GM23338 (cell line): ENCODE results near the gene DIP2C. TPM values are rescaled to one million over a fixed set of nuclear protein-coding genes. Genes with fewer than 3 reads are reported as not detected.

Experiments
- ATAC-seq: fragments of 200-7000 bp; cut with Tn5 transposase; 3 replicates; pipeline ENCODE4 v1.9.1; 2020
- DNase-seq: peaks from one replicate; pipeline ENCODE4 v3.0.0-alpha.2; 2015; ENCODE audit warnings: low spot score
- H2AFZ ChIP-seq: fragments of 200-600 bp; sonication (generic); 2 replicates; pipeline ENCODE4 v1.8.0; 2016; ENCODE audit warnings: antibody characterized with exemption, mild to moderate bottlenecking, moderate library complexity
- H3F3A ChIP-seq: fragments of 200-600 bp; sonication (generic); replicated peaks from 2 replicates; pipeline ENCODE4 v1.8.0; 2017; ENCODE audit warnings: antibody characterized with exemption, mixed run types, low read depth
- H3K27ac ChIP-seq: fragments of 200-600 bp; sonication (generic); 2 replicates; pipeline ENCODE4 v1.6.1; 2016; ENCODE audit warnings: low read depth
- H3K27me3 ChIP-seq: fragments of 200-600 bp; sonication (generic); 2 replicates; pipeline ENCODE4 v1.8.0; 2016; ENCODE audit warnings: mild to moderate bottlenecking, mixed run types, moderate library complexity; ENCODE audit not compliant: insufficient read depth
- H3K36me3 ChIP-seq: fragments of 200-600 bp; sonication (generic); 2 replicates; pipeline ENCODE4 v1.8.0; 2016; ENCODE audit warnings: mild to moderate bottlenecking; ENCODE audit not compliant: insufficient read depth
- H3K4me1 ChIP-seq: fragments of 200-600 bp; sonication (generic); 2 replicates; pipeline ENCODE4 v1.8.0; 2016; ENCODE audit warnings: mild to moderate bottlenecking, moderate library complexity; ENCODE audit not compliant: insufficient read depth
- H3K4me2 ChIP-seq: fragments of 200-600 bp; sonication (generic); 2 replicates; pipeline ENCODE4 v1.7.1; 2017; ENCODE audit warnings: mixed run types
- H3K4me3 ChIP-seq: fragments of 200-600 bp; sonication (generic); 2 replicates; pipeline ENCODE4 v1.6.1; 2016; ENCODE audit warnings: mixed run types
- H3K79me2 ChIP-seq: fragments of 200-600 bp; sonication (generic); replicated peaks from 2 replicates; pipeline ENCODE4 v1.8.0; 2017; ENCODE audit warnings: mild to moderate bottlenecking; ENCODE audit not compliant: insufficient read depth
- H3K9me2 ChIP-seq: fragments of 200-600 bp; sonication (generic); 2 replicates; pipeline ENCODE4 v1.8.0; 2017; ENCODE audit not compliant: insufficient read depth
- H4K20me1 ChIP-seq: fragments of 200-600 bp; sonication (generic); replicated peaks from 2 replicates; pipeline ENCODE4 v1.8.0; 2017; ENCODE audit warnings: mild to moderate bottlenecking; ENCODE audit not compliant: insufficient read depth
- H3K27ac Mint-ChIP-seq: 2 replicates; pipeline ENCODE4 v1.8.0; 2020; ENCODE audit warnings: inconsistent platforms, mild to moderate bottlenecking, moderate library complexity, mixed read lengths
- H3K27me3 Mint-ChIP-seq: 3 replicates; pipeline ENCODE4 v1.8.0; 2022; ENCODE audit warnings: low read depth, mild to moderate bottlenecking, moderate library complexity, mixed read lengths, inconsistent platforms; ENCODE audit not compliant: insufficient read depth, poor library complexity
- H3K36me3 Mint-ChIP-seq: 3 replicates; pipeline ENCODE4 v1.8.0; 2021; ENCODE audit warnings: low read depth, mild to moderate bottlenecking, inconsistent platforms, moderate library complexity, mixed read lengths
- H3K4me1 Mint-ChIP-seq: 3 replicates; pipeline ENCODE4 v1.8.0; 2020; ENCODE audit warnings: mild to moderate bottlenecking, inconsistent platforms, mixed read lengths
- H3K4me3 Mint-ChIP-seq: 3 replicates; pipeline ENCODE4 v1.8.0; 2021; ENCODE audit warnings: moderate library complexity, mild to moderate bottlenecking, inconsistent platforms, mixed read lengths
- H3K9me3 Mint-ChIP-seq: 3 replicates; pipeline ENCODE4 v1.8.0; 2020; ENCODE audit warnings: moderate library complexity, mild to moderate bottlenecking, inconsistent platforms, mixed read lengths
- CREB1 ChIP-seq: fragments of 250-450 bp; sonication (Bioruptor Pico); IDR thresholded peaks from 2 replicates; pipeline ENCODE4 v1.5.0; 2020; ENCODE audit warnings: low read depth, mild to moderate bottlenecking, moderate library complexity
- CTCF ChIP-seq, 2 experiments: fragments of 200-600 bp in 1 of 2; sonication (generic) in 1 of 2; conservative IDR thresholded peaks; 2 replicates each; pipeline versions ENCODE4 v1.5.1 to v1.6.1; 2016 to 2017; ENCODE audit warnings: antibody characterized with exemption in 2 of 2, low read depth in 2 of 2, mild to moderate bottlenecking in 2 of 2, moderate library complexity in 1 of 2
- EZH2 ChIP-seq: fragments of 200-600 bp; sonication (generic); IDR thresholded peaks from one replicate; pipeline ENCODE4 v1.8.0; 2017; ENCODE audit warnings: antibody characterized with exemption, mild to moderate bottlenecking, low read depth; ENCODE audit not compliant: unreplicated experiment
- EZH2phosphoT487 ChIP-seq: fragments of 200-600 bp; sonication (generic); IDR thresholded peaks from one replicate; pipeline ENCODE4 v1.8.1; 2018; ENCODE audit warnings: antibody characterized with exemption; ENCODE audit not compliant: unreplicated experiment
- JUNB ChIP-seq: IDR thresholded peaks from one replicate; pipeline ENCODE4 v1.6.1; 2016; ENCODE audit warnings: antibody characterized with exemption; ENCODE audit not compliant: unreplicated experiment
- NANOG ChIP-seq: IDR thresholded peaks from 2 replicates; pipeline ENCODE4 v1.6.1; 2016; ENCODE audit warnings: antibody characterized with exemption, borderline replicate concordance
- POLR2AphosphoS5 ChIP-seq: IDR thresholded peaks from 2 replicates; pipeline ENCODE4 v1.6.1; 2016; ENCODE audit warnings: antibody characterized with exemption, low read depth
- REST ChIP-seq: IDR thresholded peaks from one replicate; pipeline ENCODE4 v1.6.1; 2018; ENCODE audit warnings: antibody characterized with exemption; ENCODE audit not compliant: unreplicated experiment
- STAT1 ChIP-seq: IDR thresholded peaks from one replicate; pipeline ENCODE4 v1.6.1; 2016; ENCODE audit warnings: antibody characterized with exemption; ENCODE audit not compliant: unreplicated experiment
- ZNF114 ChIP-seq: fragments of 250-450 bp; sonication (Bioruptor Pico); IDR thresholded peaks from 2 replicates; pipeline ENCODE4 v1.5.0; 2020; ENCODE audit warnings: mild to moderate bottlenecking, moderate library complexity
- ZNF331 ChIP-seq: fragments of 250-450 bp; sonication (Bioruptor Pico); IDR thresholded peaks from 2 replicates; pipeline ENCODE4 v1.5.0; 2020; ENCODE audit warnings: low read depth, mild to moderate bottlenecking, moderate library complexity
- ZNF462 ChIP-seq: fragments of 250-450 bp; sonication (Bioruptor Pico); IDR thresholded peaks from 2 replicates; pipeline ENCODE4 v1.5.0; 2020; ENCODE audit warnings: mild to moderate bottlenecking, moderate library complexity
- polyA plus RNA-seq: library from polyadenylated mRNA; unstranded; fragments of >200 nt; fragmentation: Nextera tagmentation; extraction: Ambion mirVana; gene quantifications from 2 replicates; pipeline ENCODE4 v1.2.1, GENCODE V29; 2016
- total RNA-seq: library from RNA; depleted of rRNA; stranded (reverse); fragments of >200 nt; shearing (Covaris generic); gene quantifications from 2 replicates; pipeline ENCODE4 v1.2.3, GENCODE V29; 2014
- TF ChIP-seq, protein P1 (sequence below): IDR thresholded peaks from 2 replicates; pipeline ENCODE4 v1.6.1; 2016; ENCODE audit warnings: antibody characterized with exemption

The DIP2C gene
- total and polyA plus RNA-seq, 2 experiments from 2014 or later, result 5.1 to 7.7 TPM

- H3K4me1 ChIP-seq, result no peaks in the 10 kb centered on the region
- H3K4me2 ChIP-seq, result no peak overlapping the region
- H3K4me1 Mint-ChIP-seq, result no peaks in the 10 kb centered on the region
- TF ChIP-seq ZNF114 (CRISPR knock-in tag) (no peak), CREB1 (no peak), NANOG (no peak), EZH2 (no peak), STAT1 (no peak), EZH2phosphoT487 (no peak), POLR2AphosphoS5 (no peak), CTCF (conservative IDR thresholded peaks at IDR 0.05; ENCODE audit: low read depth in 2 of 2) (no peak), REST (no peak), ZNF462 (CRISPR knock-in tag) (no peak), ZNF331 (no peak), JUNB (no peak)
- TF ChIP-seq, protein P1, sequence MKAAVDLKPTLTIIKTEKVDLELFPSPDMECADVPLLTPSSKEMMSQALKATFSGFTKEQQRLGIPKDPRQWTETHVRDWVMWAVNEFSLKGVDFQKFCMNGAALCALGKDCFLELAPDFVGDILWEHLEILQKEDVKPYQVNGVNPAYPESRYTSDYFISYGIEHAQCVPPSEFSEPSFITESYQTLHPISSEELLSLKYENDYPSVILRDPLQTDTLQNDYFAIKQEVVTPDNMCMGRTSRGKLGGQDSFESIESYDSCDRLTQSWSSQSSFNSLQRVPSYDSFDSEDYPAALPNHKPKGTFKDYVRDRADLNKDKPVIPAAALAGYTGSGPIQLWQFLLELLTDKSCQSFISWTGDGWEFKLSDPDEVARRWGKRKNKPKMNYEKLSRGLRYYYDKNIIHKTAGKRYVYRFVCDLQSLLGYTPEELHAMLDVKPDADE, result no peak
- no peaks in the 10 kb centered on the region for H3K79me2 ChIP-seq
- H3F3A ChIP-seq, result no peaks in the 10 kb centered on the region
- H4K20me1 ChIP-seq, result no peaks in the 10 kb centered on the region
- DNase-seq (no peak), ATAC-seq (no peak)
- H3K27me3 Mint-ChIP-seq, result peaks cover 6% of the 10 kb centered on the region
- H3K4me3 Mint-ChIP-seq, result no peak overlapping the region
- H2AFZ ChIP-seq, result no peak overlapping the region
- no peak overlapping the region for H3K27ac ChIP-seq
- H3K9me2 ChIP-seq, result no peaks in the 10 kb centered on the region
- no peak overlapping the region for H3K27ac Mint-ChIP-seq
- peaks cover 16% of the 10 kb centered on the region for H3K36me3 ChIP-seq
- no peaks in the 10 kb centered on the region for H3K27me3 ChIP-seq
- peaks cover 22% of the 10 kb centered on the region; the same call in 2 of the 3 replicates for H3K36me3 Mint-ChIP-seq
- H3K9me3 Mint-ChIP-seq, result no peaks in the 10 kb centered on the region
- H3K4me3 ChIP-seq, result no peak overlapping the region
These were observed 437.4 kb downstream of the DIP2C start for GRCh38 chr10:251982-252582.
